ENCODE measurements around the gene AASS. TPM values are rescaled to one million over a fixed set of nuclear protein-coding genes. Genes with fewer than 3 reads are reported as not detected.
"Not testable (repeated sequence)": the region's sequence is repeated elsewhere in the genome, so short reads cannot be mapped to it uniquely, and the experiment has no call there.

Gene AASS
- total and polyA plus RNA-seq, 4 donors: 10.8 to 95.4 (median 24.3) TPM

- TF ChIP-seq GABPA (IDR thresholded peaks at IDR 0.05 in 1 of 2, conservative IDR thresholded peaks at IDR 0.05 in 1 of 2) (no peak), MAX (IDR thresholded peaks at IDR 0.05) (no peak), SP1 (IDR thresholded peaks at IDR 0.05) (no peak), FOXA2 (IDR thresholded peaks at IDR 0.05) (no peak), CTCF (IDR thresholded peaks at IDR 0.05; ENCODE audit: low read depth, low read length, missing input control) (no peak), ZBTB33 (IDR thresholded peaks at IDR 0.05) (no peak), FOXA1 (IDR thresholded peaks at IDR 0.05) (no peak), HNF4G (IDR thresholded peaks at IDR 0.05) (no peak), ATF3 (IDR thresholded peaks at IDR 0.05) (no peak), REST (IDR thresholded peaks at IDR 0.05) (no peak), RXRA (IDR thresholded peaks at IDR 0.05) (no peak), NR2F2 (IDR thresholded peaks at IDR 0.05) (no peak), HNF4A (conservative IDR thresholded peaks at IDR 0.05) (no peak), RAD21 (IDR thresholded peaks at IDR 0.05) (no peak), EGR1 (IDR thresholded peaks at IDR 0.05; ENCODE audit: low read depth in 2 of 2) (no peak)
- Histone ChIP-seq H3K27ac (ENCODE audit: low read depth in 1 of 2, low read length in 2 of 2) (no peak overlapping the region), H3K4me3 (ENCODE audit: low read depth in 1 of 3, low read length in 3 of 3) (no peak overlapping the region), H3K9me3 (ENCODE audit: control insufficient read depth in 4 of 4, low read length in 3 of 4) (no peaks in the 10 kb centered on the region), H3K9ac (ENCODE audit: low read depth in 1 of 2, low read length in 2 of 2) (no peak overlapping the region), H3K4me1 (ENCODE audit: control insufficient read depth in 4 of 4, insufficient read depth in 4 of 4, low read length in 3 of 4) (no peaks in the 10 kb centered on the region), H3K27me3 (ENCODE audit: control insufficient read depth in 4 of 4, insufficient read depth in 4 of 4, low read length in 3 of 4) (no peaks in the 10 kb centered on the region), H3K36me3 (ENCODE audit: control insufficient read depth in 4 of 4, insufficient read depth in 3 of 4, low read depth in 1 of 4, low read length in 3 of 4) (no peaks in the 10 kb centered on the region)
- DNase-seq (ENCODE audit: low spot score): no peak
- 80% methylated on average over 1 of the region's 1 CpG for WGBS
Measured at GRCh38 chr7:122182081-122182480, 38.0 kb upstream of the AASS start.

- H3K4me3 ChIP-seq (ENCODE audit: low read depth in 1 of 3, low read length in 3 of 3); H3K27me3 ChIP-seq (ENCODE audit: control insufficient read depth in 4 of 4, insufficient read depth in 4 of 4, low read length in 3 of 4); H3K36me3 ChIP-seq (ENCODE audit: control insufficient read depth in 4 of 4, insufficient read depth in 3 of 4, low read depth in 1 of 4, low read length in 3 of 4); H3K9me3 ChIP-seq (ENCODE audit: control insufficient read depth in 4 of 4, low read length in 3 of 4); H3K9ac ChIP-seq (ENCODE audit: low read depth in 1 of 2, low read length in 2 of 2); DNase-seq (ENCODE audit: low spot score); H3K27ac ChIP-seq (ENCODE audit: low read depth in 1 of 2, low read length in 2 of 2); H3K4me1 ChIP-seq (ENCODE audit: control insufficient read depth in 4 of 4, insufficient read depth in 4 of 4, low read length in 3 of 4): not testable (repeated sequence)
- WGBS: 81% methylated on average over 2 of the region's 2 CpGs
Measured at GRCh38 chr7:122172144-122172543, 28.1 kb upstream of the AASS start.

Data from liver (tissue), 9 donors.